K562 (cell line): Measurements from ENCODE around the gene MOB3C. TPM values are rescaled to one million over a fixed set of nuclear protein-coding genes. Genes with fewer than 3 reads are reported as not detected.
A peak's percentile ranks its signal among the peaks of the same experiment; 100 is the strongest.

Experiments
- CXXC5 ChIP-seq: fragments of 250-450 bp; sonication (Bioruptor Pico); IDR thresholded peaks from 2 replicates; pipeline ENCODE4 v1.8.0; 2022; ENCODE audit warnings: inconsistent platforms, mild to moderate bottlenecking, moderate library complexity
- FOXA3 ChIP-seq, 2 experiments: fragments of 450-650 bp in 1 of 2; sonication (generic) in 1 of 2; formaldehyde crosslinking; IDR thresholded peaks in 1 of 2; conservative IDR thresholded peaks in 1 of 2; 2 replicates each; pipeline versions ENCODE4 v1.4.0 to v1.8.0; 2020 to 2022; ENCODE audit warnings: mild to moderate bottlenecking in 2 of 2, missing genetic modification reagents in 1 of 2
- HNRNPH1 ChIP-seq: fragments of 200-400 bp; formaldehyde crosslinking; optimal IDR thresholded peaks from 2 replicates; pipeline ENCODE3; 2017; ENCODE audit warnings: low read depth, mild to moderate bottlenecking, low read length, moderate library complexity
- KLF16 ChIP-seq: IDR thresholded peaks from 2 replicates; pipeline ENCODE4 v1.6.1; 2016; ENCODE audit warnings: antibody characterized with exemption
- PHB ChIP-seq: fragments of 250-450 bp; sonication (Bioruptor Pico); IDR thresholded peaks from 2 replicates; pipeline ENCODE4 v1.5.0; 2021
- PYGO2 ChIP-seq: fragments of 450-650 bp; IDR thresholded peaks from 2 replicates; pipeline ENCODE4 v1.6.1; 2016; ENCODE audit warnings: mild to moderate bottlenecking, missing genetic modification characterization, moderate library complexity, missing compliant biosample characterization
- RCOR1 ChIP-seq, 2 experiments: IDR thresholded peaks; 2 replicates each; pipeline ENCODE4 v1.6.1; 2012; ENCODE audit warnings: low read depth in 2 of 2, low read length in 2 of 2, borderline replicate concordance in 1 of 2, improper control_type of control experiment in 1 of 2
- RUNX1 ChIP-seq: sonication (generic); IDR thresholded peaks from 2 replicates; pipeline ENCODE4 v1.6.1; 2016; ENCODE audit warnings: antibody characterized with exemption, low read depth
- SIX5 ChIP-seq, 2 experiments: IDR thresholded peaks; 2 replicates each; pipeline ENCODE4 v1.6.1; 2011; ENCODE audit warnings: low read length in 2 of 2, borderline replicate concordance in 1 of 2, low read depth in 1 of 2, mild to moderate bottlenecking in 1 of 2, moderate library complexity in 1 of 2; ENCODE audit not compliant: insufficient read depth in 1 of 2
- SP2 ChIP-seq: IDR thresholded peaks from 2 replicates; pipeline ENCODE4 v1.6.1; 2011; ENCODE audit warnings: mild to moderate bottlenecking, low read depth, low read length, moderate library complexity; ENCODE audit not compliant: poor library complexity, severe bottlenecking; ENCODE audit errors: extremely low read depth
- SRSF1 ChIP-seq: fragments of 200-400 bp; formaldehyde crosslinking; IDR thresholded peaks from 2 replicates; pipeline ENCODE4 v1.6.1; 2017; ENCODE audit warnings: mild to moderate bottlenecking, low read depth, low read length, moderate library complexity
- TAL1 ChIP-seq: fragments of 450-650 bp; IDR thresholded peaks from 2 replicates; pipeline ENCODE4 v1.6.1; 2016; ENCODE audit warnings: mild to moderate bottlenecking
- TEAD4 ChIP-seq, 2 experiments: sonication (generic) in 1 of 2; formaldehyde crosslinking in 1 of 2; IDR thresholded peaks; 2 replicates each; pipeline versions ENCODE4 v1.6.1 to v1.8.0; 2012 to 2022; ENCODE audit warnings: borderline replicate concordance in 1 of 2, inconsistent platforms in 1 of 2, low read length in 1 of 2, mild to moderate bottlenecking in 1 of 2, missing genetic modification reagents in 1 of 2
- ZC3H4 ChIP-seq: sonication (generic); formaldehyde crosslinking; IDR thresholded peaks from 2 replicates; pipeline ENCODE4 v1.9.0; 2021; ENCODE audit warnings: missing genetic modification reagents, borderline replicate concordance
- ZFP1 ChIP-seq: fragments of 450-650 bp; formaldehyde crosslinking; IDR thresholded peaks from 2 replicates; pipeline ENCODE4 v1.4.0; 2020; ENCODE audit warnings: mild to moderate bottlenecking, mixed read lengths
- ZKSCAN1 ChIP-seq: fragments of 150-350 bp; IDR thresholded peaks from 2 replicates; pipeline ENCODE4 v1.6.1; 2016; ENCODE audit warnings: low read depth, low read length
- ZNF232 ChIP-seq: sonication (generic); formaldehyde crosslinking; IDR thresholded peaks from 2 replicates; pipeline ENCODE4 v1.8.0; 2022; ENCODE audit warnings: mild to moderate bottlenecking, missing genetic modification reagents
- ZNF263 ChIP-seq: sonication (generic); formaldehyde crosslinking; IDR thresholded peaks from 2 replicates; pipeline ENCODE4 v1.8.0; 2022; ENCODE audit warnings: mild to moderate bottlenecking, missing genetic modification reagents, borderline replicate concordance
- ZNF830 ChIP-seq: fragments of 250-450 bp; sonication (Bioruptor Pico); IDR thresholded peaks from 2 replicates; pipeline ENCODE4 v1.5.0; 2021; ENCODE audit warnings: mild to moderate bottlenecking
- polyA plus RNA-seq, 8 experiments: library from polyadenylated mRNA; depleted of rRNA in 4 of 8; stranded (reverse) in 5 of 8; unstranded in 3 of 8; fragments of >200 nt; fragmentation: Nextera tagmentation in 2 of 8; fragmentation: Illumina TruSeq in 1 of 8; extraction: Ambion mirVana in 2 of 8; extraction: Trizol in 1 of 8; gene quantifications; 2 replicates each; pipeline versions ENCODE4 v1.2.1 to v1.2.3, GENCODE V29; 2011 to 2014; ENCODE audit warnings: inconsistent platforms in 1 of 8, missing spikeins in 1 of 8
- total RNA-seq, 7 experiments: library from RNA; depleted of rRNA in 6 of 7; stranded (reverse); fragments of >200 nt in 6 of 7; fragmentation: Illumina TruSeq in 2 of 7; extraction: Trizol in 2 of 7; gene quantifications; 2 replicates each; pipeline versions ENCODE4 v1.2.1 to v1.2.3, GENCODE V29; 2011 to 2021; ENCODE audit warnings: low replicate concordance in 1 of 7
- TF ChIP-seq, protein P1 (sequence below): fragments of 200-800 bp; sonication (Bioruptor generic); IDR thresholded peaks from 2 replicates; pipeline ENCODE4 v1.6.1; 2017; ENCODE audit warnings: missing genetic modification characterization, missing compliant biosample characterization
- TF ChIP-seq, protein P2 (sequence below): fragments of 450-650 bp; formaldehyde crosslinking; IDR thresholded peaks from 2 replicates; pipeline ENCODE4 v1.4.0; 2020; ENCODE audit warnings: mild to moderate bottlenecking, moderate library complexity
- TF ChIP-seq, protein P3 (sequence below): fragments of 450-650 bp; formaldehyde crosslinking; IDR thresholded peaks from 2 replicates; pipeline ENCODE4 v1.4.0; 2022; ENCODE audit warnings: mild to moderate bottlenecking, moderate library complexity
- TF ChIP-seq, protein P4 (sequence below): sonication (generic); formaldehyde crosslinking; IDR thresholded peaks from 2 replicates; pipeline ENCODE4 v1.5.0; 2020; ENCODE audit warnings: missing genetic modification reagents

MOB3C gene
- total and polyA plus RNA-seq, 9 of the 15 experiments (the other 6 are each of a cell fraction or from before 2014, with no cell fraction given) = 1.0 to 7.5 (median 3.7) TPM

DNA sequence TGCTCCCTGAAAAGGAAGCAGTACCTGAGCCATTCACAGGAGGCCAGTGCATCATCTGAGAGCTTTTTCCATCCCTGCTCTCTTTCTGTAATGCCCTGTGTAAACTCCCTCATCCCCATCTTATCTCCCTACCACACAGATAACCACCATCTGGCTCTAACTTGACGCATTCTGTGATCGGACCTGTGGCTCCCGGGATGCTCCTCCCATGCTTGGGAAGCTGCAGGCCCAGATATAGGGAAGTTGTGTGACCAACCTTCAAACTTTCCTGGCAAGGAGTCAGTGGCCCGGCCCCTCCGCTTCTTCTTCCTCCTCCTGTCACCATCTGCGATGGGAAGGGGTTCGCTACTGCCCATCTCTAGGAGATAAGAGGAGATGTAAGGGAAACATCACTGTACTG, 33.6 kb downstream of the MOB3C start (continued):
- TF ChIP-seq ZC3H4 (CRISPR knock-in tag) (no peak), ZNF232 (no peak), RCOR1 (IDR thresholded peaks at IDR 0.05; ENCODE audit: borderline replicate concordance in 1 of 2, low read depth in 2 of 2, low read length in 2 of 2) (peak in 1 of 2 experiments; percentile 83; a peak in 2 of 4 replicates), FOXA3 (CRISPR knock-in tag; conservative IDR thresholded peaks at IDR 0.05 in 1 of 2, IDR thresholded peaks at IDR 0.05 in 1 of 2) (peak in 1 of 2 experiments; percentile 35; a peak in 1 of 4 replicates), ZNF263 (CRISPR knock-in tag) (peak; percentile 98), ZKSCAN1 (no peak), ZFP1 (CRISPR knock-in tag) (no peak), ZNF830 (CRISPR knock-in tag) (no peak), TEAD4 (IDR thresholded peaks at IDR 0.05; ENCODE audit: low read length) (peak; percentile 52; the same call in 1 of the 2 replicates), TEAD4 (CRISPR knock-in tag; IDR thresholded peaks at IDR 0.05; ENCODE audit: borderline replicate concordance) (no peak), PHB (no peak), PYGO2 (tag) (no peak), SP2 (no peak), KLF16 (peak; percentile 31; the same call in 1 of the 2 replicates), CXXC5 (CRISPR knock-in tag) (peak; percentile 26; the same call in 1 of the 2 replicates), SIX5 (IDR thresholded peaks at IDR 0.05; ENCODE audit: borderline replicate concordance in 1 of 2, insufficient read depth in 1 of 2, low read depth in 1 of 2, low read length in 2 of 2) (no peak), SRSF1 (no peak), TAL1 (peak; percentile 36; the same call in 1 of the 2 replicates), HNRNPH1 (no peak), RUNX1 (no peak)
- TF ChIP-seq, protein P1, sequence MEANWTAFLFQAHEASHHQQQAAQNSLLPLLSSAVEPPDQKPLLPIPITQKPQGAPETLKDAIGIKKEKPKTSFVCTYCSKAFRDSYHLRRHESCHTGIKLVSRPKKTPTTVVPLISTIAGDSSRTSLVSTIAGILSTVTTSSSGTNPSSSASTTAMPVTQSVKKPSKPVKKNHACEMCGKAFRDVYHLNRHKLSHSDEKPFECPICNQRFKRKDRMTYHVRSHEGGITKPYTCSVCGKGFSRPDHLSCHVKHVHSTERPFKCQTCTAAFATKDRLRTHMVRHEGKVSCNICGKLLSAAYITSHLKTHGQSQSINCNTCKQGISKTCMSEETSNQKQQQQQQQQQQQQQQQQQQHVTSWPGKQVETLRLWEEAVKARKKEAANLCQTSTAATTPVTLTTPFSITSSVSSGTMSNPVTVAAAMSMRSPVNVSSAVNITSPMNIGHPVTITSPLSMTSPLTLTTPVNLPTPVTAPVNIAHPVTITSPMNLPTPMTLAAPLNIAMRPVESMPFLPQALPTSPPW (CRISPR knock-in tag) = 0 out of 2 replicates have a peak, but pooled peaks have one; percentile 24
- TF ChIP-seq, protein P2, sequence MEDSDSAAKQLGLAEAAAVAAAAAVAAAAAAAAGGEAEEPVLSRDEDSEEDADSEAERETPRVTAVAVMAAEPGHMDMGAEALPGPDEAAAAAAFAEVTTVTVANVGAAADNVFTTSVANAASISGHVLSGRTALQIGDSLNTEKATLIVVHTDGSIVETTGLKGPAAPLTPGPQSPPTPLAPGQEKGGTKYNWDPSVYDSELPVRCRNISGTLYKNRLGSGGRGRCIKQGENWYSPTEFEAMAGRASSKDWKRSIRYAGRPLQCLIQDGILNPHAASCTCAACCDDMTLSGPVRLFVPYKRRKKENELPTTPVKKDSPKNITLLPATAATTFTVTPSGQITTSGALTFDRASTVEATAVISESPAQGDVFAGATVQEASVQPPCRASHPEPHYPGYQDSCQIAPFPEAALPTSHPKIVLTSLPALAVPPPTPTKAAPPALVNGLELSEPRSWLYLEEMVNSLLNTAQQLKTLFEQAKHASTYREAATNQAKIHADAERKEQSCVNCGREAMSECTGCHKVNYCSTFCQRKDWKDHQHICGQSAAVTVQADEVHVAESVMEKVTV (CRISPR knock-in tag) = no peak
- TF ChIP-seq, protein P3, sequence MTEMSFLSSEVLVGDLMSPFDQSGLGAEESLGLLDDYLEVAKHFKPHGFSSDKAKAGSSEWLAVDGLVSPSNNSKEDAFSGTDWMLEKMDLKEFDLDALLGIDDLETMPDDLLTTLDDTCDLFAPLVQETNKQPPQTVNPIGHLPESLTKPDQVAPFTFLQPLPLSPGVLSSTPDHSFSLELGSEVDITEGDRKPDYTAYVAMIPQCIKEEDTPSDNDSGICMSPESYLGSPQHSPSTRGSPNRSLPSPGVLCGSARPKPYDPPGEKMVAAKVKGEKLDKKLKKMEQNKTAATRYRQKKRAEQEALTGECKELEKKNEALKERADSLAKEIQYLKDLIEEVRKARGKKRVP (CRISPR knock-in tag) = no peak
- TF ChIP-seq, protein P4, sequence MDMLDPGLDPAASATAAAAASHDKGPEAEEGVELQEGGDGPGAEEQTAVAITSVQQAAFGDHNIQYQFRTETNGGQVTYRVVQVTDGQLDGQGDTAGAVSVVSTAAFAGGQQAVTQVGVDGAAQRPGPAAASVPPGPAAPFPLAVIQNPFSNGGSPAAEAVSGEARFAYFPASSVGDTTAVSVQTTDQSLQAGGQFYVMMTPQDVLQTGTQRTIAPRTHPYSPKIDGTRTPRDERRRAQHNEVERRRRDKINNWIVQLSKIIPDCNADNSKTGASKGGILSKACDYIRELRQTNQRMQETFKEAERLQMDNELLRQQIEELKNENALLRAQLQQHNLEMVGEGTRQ (CRISPR knock-in tag) = no peak
